Common myeloid progenitor, CD34-positive (primary cell): ENCODE measurements around the gene MNS1.
"Not testable (repeated sequence)": the region's sequence is repeated elsewhere in the genome, so short reads cannot be mapped to it uniquely, and the experiment has no call there.

Experiments used
- CTCF ChIA-PET: fragments of 350-600 bp; sonication (Branson Sonifier 250); formaldehyde crosslinking; loops from one replicate; lab custom pipeline; 2021; ENCODE audit warnings: antibody characterized with exemption; lab: Charles Lee
- POLR2A ChIA-PET: fragments of 350-600 bp; sonication (Branson Sonifier 250); formaldehyde crosslinking; loops from one replicate; lab custom pipeline; 2021; ENCODE audit warnings: antibody characterized with exemption; lab: Charles Lee
- DNase-seq, 3 donors: peaks; one replicate each; pipeline versions ENCODE4 v3.0.0 to v3.0.0-alpha.2; 2013
- H3K27ac ChIP-seq, 2 experiments: 1 replicate in 1 of 2; 2 replicates in 1 of 2; pipeline ENCODE4 v1.7.0; 2013; ENCODE audit warnings: inconsistent platforms in 2 of 2, low read length in 2 of 2, mild to moderate bottlenecking in 2 of 2, low read depth in 1 of 2, moderate library complexity in 1 of 2; ENCODE audit not compliant: severe bottlenecking in 2 of 2, insufficient read depth in 1 of 2, poor library complexity in 1 of 2
- H3K27me3 ChIP-seq, 5 experiments: replicated peaks in 2 of 5; 1 replicate in 3 of 5; 2 replicates in 2 of 5; pipeline versions ENCODE4 v1.6.1 to v1.7.0; 2013; ENCODE audit warnings: low read length in 4 of 5, mild to moderate bottlenecking in 2 of 5, moderate library complexity in 2 of 5, inconsistent platforms in 1 of 5; ENCODE audit not compliant: insufficient read depth in 5 of 5, control insufficient read depth in 4 of 5
- H3K36me3 ChIP-seq, 4 experiments: 1 replicate in 2 of 4; 2 replicates in 2 of 4; pipeline versions ENCODE4 v1.6.1 to v1.7.0; 2013; ENCODE audit warnings: low read length in 3 of 4, control low read depth in 1 of 4, mild to moderate bottlenecking in 1 of 4; ENCODE audit not compliant: control insufficient read depth in 4 of 4, insufficient read depth in 4 of 4
- H3K4me1 ChIP-seq, 4 experiments: 1 replicate in 3 of 4; 2 replicates in 1 of 4; pipeline versions ENCODE4 v1.6.1 to v1.7.1; 2013; ENCODE audit warnings: low read length in 3 of 4, mild to moderate bottlenecking in 3 of 4, control low read depth in 1 of 4, inconsistent platforms in 1 of 4, moderate library complexity in 1 of 4; ENCODE audit not compliant: control insufficient read depth in 4 of 4, insufficient read depth in 4 of 4; ENCODE audit errors: control extremely low read depth in 1 of 4
- H3K4me3 ChIP-seq, 7 experiments: 1 replicate in 4 of 7; 2 replicates in 3 of 7; pipeline versions ENCODE4 v1.5.1 to v1.7.0; 2013; ENCODE audit warnings: mild to moderate bottlenecking in 7 of 7, low read length in 6 of 7, moderate library complexity in 6 of 7, inconsistent platforms in 2 of 7, low read depth in 2 of 7, control low read depth in 1 of 7; ENCODE audit not compliant: insufficient read depth in 4 of 7, control insufficient read depth in 1 of 7; ENCODE audit errors: extremely low read depth in 1 of 7
- H3K9me3 ChIP-seq, 5 experiments: 1 replicate in 4 of 5; 2 replicates in 1 of 5; pipeline versions ENCODE4 v1.6.1 to v1.7.1; 2013; ENCODE audit warnings: low read length in 4 of 5, mild to moderate bottlenecking in 2 of 5, inconsistent platforms in 1 of 5, low read depth in 1 of 5, moderate library complexity in 1 of 5; ENCODE audit not compliant: control insufficient read depth in 4 of 5, insufficient read depth in 2 of 5; ENCODE audit errors: control extremely low read depth in 1 of 5
- WGBS: methylation state at CpG from one replicate; pipeline ENCODE4 v1.1.5; 2013; ENCODE audit not compliant: insufficient coverage; 5-methylcytosine and 5-hydroxymethylcytosine counted together

Gene MNS1

DNA sequence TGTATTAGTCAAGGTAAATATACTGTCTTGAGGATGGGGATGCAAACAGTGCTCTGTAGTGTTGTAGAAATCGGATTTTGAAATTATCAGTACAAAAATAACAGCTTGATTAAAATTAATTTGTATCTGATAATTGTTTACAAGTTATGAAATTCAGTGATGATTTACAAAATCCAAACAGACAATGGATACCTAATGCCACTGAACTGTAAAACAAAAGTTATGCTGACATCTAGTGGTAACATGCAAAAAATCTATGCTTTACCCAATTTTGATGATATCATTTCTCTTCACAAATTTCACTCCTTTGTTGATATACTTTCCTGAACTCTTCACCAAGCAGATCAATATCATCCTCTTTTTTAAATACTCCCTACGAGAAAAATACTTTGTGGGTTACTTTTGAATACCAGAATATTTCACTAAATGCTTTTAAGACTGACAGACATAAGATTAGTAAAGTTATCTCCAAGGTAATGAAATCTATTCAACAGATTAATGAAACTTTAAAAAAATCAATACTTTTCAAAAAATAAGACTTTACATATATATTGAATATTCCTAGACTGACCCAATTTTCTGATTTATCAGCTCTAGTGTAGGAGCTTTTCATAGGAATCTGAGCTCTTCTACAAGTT, 36.0 kb downstream of the MNS1 start:
- no CpG with 5 or more reads among the region's 2 CpGs for WGBS
- peak; percentile 25 to 61 (median 60) for DNase-seq
- no peak overlapping the region for H3K4me3 ChIP-seq
- POLR2A ChIA-PET: no interaction called here
- no peak overlapping the region for H3K27ac ChIP-seq
- no peaks in the 10 kb centered on the region for H3K27me3 ChIP-seq
- peaks cover 0 to 2% (median 0%) of the 10 kb centered on the region in 5 experiments for H3K9me3 ChIP-seq
- CTCF ChIA-PET: interaction anchor here (0.9 to 4.7 kb wide), 11 partner anchors 11 to 782 kb away, joined by 3 to 31 read pairs (median 3); no protein-coding TSS in a partner anchor
- H3K4me1 ChIP-seq: no peaks in the 10 kb centered on the region
- H3K36me3 ChIP-seq: peaks cover 3 to 11% (median 6%) of the 10 kb centered on the region in 4 experiments

GRCh38 chr15:56425976-56426375, 39.0 kb downstream of the MNS1 start:
- Histone ChIP-seq H3K36me3 (peaks cover 3 to 11% (median 6%) of the 10 kb centered on the region in 4 experiments), H3K4me3 (no peak overlapping the region), H3K4me1 (no peaks in the 10 kb centered on the region), H3K27ac (no peak overlapping the region), H3K9me3 (peaks cover 0 to 2% (median 0%) of the 10 kb centered on the region in 5 experiments), H3K27me3 (no peaks in the 10 kb centered on the region)
- DNase-seq: no peak
- POLR2A ChIA-PET: no interaction called here
- 100% methylated on average over 1 of the region's 1 CpG for WGBS
- CTCF ChIA-PET: interaction anchor here (3.4 kb wide), 1 partner anchor 175 kb away, joined by 15 read pairs; no protein-coding TSS in a partner anchor

GRCh38 chr15:56425276-56425675, 39.7 kb downstream of the MNS1 start:
- Histone ChIP-seq H3K9me3 (peaks cover 0 to 2% (median 0%) of the 10 kb centered on the region in 5 experiments), H3K27me3 (no peaks in the 10 kb centered on the region), H3K4me1 (no peaks in the 10 kb centered on the region), H3K4me3 (no peak overlapping the region), H3K36me3 (peaks cover 3 to 11% (median 6%) of the 10 kb centered on the region in 4 experiments), H3K27ac (no peak overlapping the region)
- no peak for DNase-seq
- ChIA-PET CTCF (interaction anchor here (0.6 to 3.4 kb wide), 3 partner anchors 174 to 246 kb away, joined by 3 to 15 read pairs (median 3); no protein-coding TSS in a partner anchor), POLR2A (no interaction called here)

GRCh38 chr15:56413114-56413733, 51.7 kb downstream of the MNS1 start:
- H3K27ac ChIP-seq, DNase-seq, POLR2A ChIA-PET, H3K36me3 ChIP-seq, H3K27me3 ChIP-seq, H3K9me3 ChIP-seq, CTCF ChIA-PET, H3K4me1 ChIP-seq, H3K4me3 ChIP-seq: not testable (repeated sequence)
- no CpG with 5 or more reads among the region's 1 CpG for WGBS

GRCh38 chr15:56411122-56411749, 53.7 kb downstream of the MNS1 start:
- ChIA-PET POLR2A (no interaction called here), CTCF (no interaction called here)
- 92% methylated on average over 2 of the region's 2 CpGs for WGBS
- Histone ChIP-seq H3K4me1 (no peaks in the 10 kb centered on the region), H3K27me3 (no peaks in the 10 kb centered on the region), H3K27ac (no peak overlapping the region), H3K36me3 (peaks cover 0 to 4% (median under 1%) of the 10 kb centered on the region in 4 experiments), H3K9me3 (peaks cover 0 to 2% (median 0%) of the 10 kb centered on the region in 5 experiments), H3K4me3 (no peak overlapping the region)
- no peak for DNase-seq

DNA sequence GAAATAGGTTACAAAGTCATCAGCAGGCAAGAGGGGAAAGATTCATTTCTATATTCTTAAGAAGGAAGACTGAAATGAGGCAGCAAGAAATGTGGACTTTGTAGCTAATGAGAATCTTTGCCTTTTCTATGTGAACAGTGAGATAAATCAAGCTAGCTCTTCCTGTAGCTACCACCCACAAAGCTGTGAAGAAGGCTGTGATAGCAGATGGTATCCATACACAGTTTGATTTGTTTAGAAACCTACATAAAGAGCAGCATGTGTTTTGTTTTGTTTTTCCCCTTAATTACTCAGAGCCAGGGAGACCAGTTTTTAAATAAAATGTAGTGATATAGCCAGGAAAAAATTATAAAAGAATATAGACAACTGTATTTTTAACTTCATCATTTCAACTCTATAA, 54.2 kb downstream of the MNS1 start:
- CTCF ChIA-PET: no interaction called here
- Histone ChIP-seq H3K27me3 (no peaks in the 10 kb centered on the region), H3K4me1 (no peaks in the 10 kb centered on the region), H3K27ac (no peak overlapping the region), H3K36me3 (peaks cover 0 to 4% (median under 1%) of the 10 kb centered on the region in 4 experiments), H3K4me3 (no peak overlapping the region), H3K9me3 (peaks cover 0 to 2% (median 0%) of the 10 kb centered on the region in 5 experiments)
- POLR2A ChIA-PET: no interaction called here
- DNase-seq: no peak

DNA sequence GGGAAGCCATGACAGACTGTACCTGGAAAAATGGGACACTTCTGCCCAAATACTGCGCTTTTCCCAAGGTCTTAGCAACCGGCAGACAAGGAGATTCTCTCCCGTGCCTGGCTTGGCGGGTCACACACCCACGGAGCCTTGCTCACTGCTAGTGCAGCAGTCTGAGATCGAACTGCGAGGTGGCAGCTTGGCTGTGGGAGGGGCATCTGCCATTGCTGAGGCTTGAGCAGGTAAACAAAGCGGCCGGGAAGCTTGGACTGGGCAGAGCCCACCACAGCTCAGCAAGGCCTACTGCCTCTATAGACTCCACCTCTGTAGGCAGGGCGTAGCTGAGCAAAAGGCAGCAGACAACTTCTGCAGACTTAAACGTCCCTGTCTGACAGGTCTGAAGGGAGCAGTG, 65.7 kb downstream of the MNS1 start:
- POLR2A ChIA-PET, H3K36me3 ChIP-seq, H3K4me3 ChIP-seq, H3K27me3 ChIP-seq, H3K4me1 ChIP-seq, H3K27ac ChIP-seq, H3K9me3 ChIP-seq, DNase-seq: not testable (repeated sequence)
- 97% methylated on average over 11 of the region's 11 CpGs for WGBS
- CTCF ChIA-PET: interaction anchor here (1.5 kb wide), 1 partner anchor 9 kb away, joined by 3 read pairs; no protein-coding TSS in a partner anchor
